Progenitor cell of endocrine pancreas (in vitro differentiated cells): ENCODE data around the gene SUPV3L1. TPM values are rescaled to one million over a fixed set of nuclear protein-coding genes. Genes with fewer than 3 reads are reported as not detected.
"Not testable (repeated sequence)": the region's sequence is repeated elsewhere in the genome, so short reads cannot be mapped to it uniquely, and the experiment has no call there.

ENCODE experiments used
- DNase-seq: peaks from one replicate; pipeline ENCODE4 v3.0.0; 2021; ENCODE audit warnings: low spot score; ENCODE audit not compliant: unreplicated experiment
- H3K27ac Mint-ChIP-seq: 2 replicates; pipeline ENCODE4 v1.8.0; 2021; ENCODE audit warnings: mild to moderate bottlenecking, moderate library complexity, mixed read lengths
- H3K27me3 Mint-ChIP-seq: 2 replicates; pipeline ENCODE4 v1.8.0; 2021; ENCODE audit warnings: mixed read lengths
- H3K36me3 Mint-ChIP-seq: 2 replicates; pipeline ENCODE4 v1.8.0; 2022; ENCODE audit warnings: mixed read lengths; ENCODE audit not compliant: insufficient read depth
- H3K4me1 Mint-ChIP-seq: 2 replicates; pipeline ENCODE4 v1.8.0; 2021; ENCODE audit warnings: low read depth, mixed read lengths
- H3K4me3 Mint-ChIP-seq: 2 replicates; pipeline ENCODE4 v1.8.0; 2021; ENCODE audit warnings: low read depth, mild to moderate bottlenecking, moderate library complexity, mixed read lengths
- H3K9me3 Mint-ChIP-seq: 2 replicates; pipeline ENCODE4 v1.8.0; 2021; ENCODE audit warnings: low read depth, mixed read lengths
- CTCF ChIP-seq: fragments of 200-600 bp; sonication (generic); IDR thresholded peaks from one replicate; pipeline ENCODE4 v1.5.0; 2021; ENCODE audit warnings: antibody characterized with exemption, mild to moderate bottlenecking; ENCODE audit not compliant: unreplicated experiment
- total RNA-seq: library from RNA; stranded (reverse); gene quantifications from 2 replicates; pipeline ENCODE4 v1.2.1, GENCODE V29; 2021

SUPV3L1 gene
- total RNA-seq, 1 donor from 2014 or later = 36.6 TPM

GRCh38 chr10:69246581-69247312 lies 66.7 kb downstream of the SUPV3L1 start:
- H3K4me3 Mint-ChIP-seq = no peak overlapping the region
- peaks cover 4% of the 10 kb centered on the region for H3K9me3 Mint-ChIP-seq
- peaks cover 2% of the 10 kb centered on the region for H3K27me3 Mint-ChIP-seq
- no peak for DNase-seq
- no peak for TF ChIP-seq CTCF
- H3K27ac Mint-ChIP-seq = no peak overlapping the region
- H3K4me1 Mint-ChIP-seq = no peaks in the 10 kb centered on the region
- peaks cover 2% of the 10 kb centered on the region for H3K36me3 Mint-ChIP-seq

GRCh38 chr10:69247313-69247710 lies 67.3 kb downstream of the SUPV3L1 start:
- Mint-ChIP-seq H3K27ac (no peak overlapping the region), H3K9me3 (peaks cover 4% of the 10 kb centered on the region), H3K4me1 (no peaks in the 10 kb centered on the region), H3K27me3 (peaks cover 2% of the 10 kb centered on the region), H3K4me3 (no peak overlapping the region), H3K36me3 (peaks cover 2% of the 10 kb centered on the region)
- DNase-seq = no peak
- no peak for TF ChIP-seq CTCF

GRCh38 chr10:69248117-69248730 lies 68.2 kb downstream of the SUPV3L1 start:
- no peaks in the 10 kb centered on the region for H3K4me1 Mint-ChIP-seq
- DNase-seq = no peak
- no peak overlapping the region for H3K27ac Mint-ChIP-seq
- peaks cover 2% of the 10 kb centered on the region for H3K27me3 Mint-ChIP-seq
- no peak for TF ChIP-seq CTCF
- H3K4me3 Mint-ChIP-seq = no peak overlapping the region
- H3K9me3 Mint-ChIP-seq = peaks cover 4% of the 10 kb centered on the region
- H3K36me3 Mint-ChIP-seq = peaks cover 2% of the 10 kb centered on the region

- H3K27ac Mint-ChIP-seq = no peak overlapping the region
- no peak overlapping the region for H3K4me3 Mint-ChIP-seq
- no peak for DNase-seq
- no peak for TF ChIP-seq CTCF
- peaks cover 4% of the 10 kb centered on the region for H3K9me3 Mint-ChIP-seq
- peaks cover 2% of the 10 kb centered on the region for H3K36me3 Mint-ChIP-seq
- peaks cover 2% of the 10 kb centered on the region for H3K27me3 Mint-ChIP-seq
- no peaks in the 10 kb centered on the region for H3K4me1 Mint-ChIP-seq
Measured at GRCh38 chr10:69250041-69250440, 70.0 kb downstream of the SUPV3L1 start.

- not testable (repeated sequence) for DNase-seq, H3K36me3 Mint-ChIP-seq, H3K27me3 Mint-ChIP-seq, H3K4me1 Mint-ChIP-seq, H3K4me3 Mint-ChIP-seq, H3K9me3 Mint-ChIP-seq, H3K27ac Mint-ChIP-seq
Measured at GRCh38 chr10:69251417-69251816, 71.4 kb downstream of the SUPV3L1 start.

- H3K27ac Mint-ChIP-seq = no peak overlapping the region
- DNase-seq = no peak
- no peaks in the 10 kb centered on the region for H3K4me1 Mint-ChIP-seq
- no peaks in the 10 kb centered on the region for H3K27me3 Mint-ChIP-seq
- TF ChIP-seq CTCF = no peak
- H3K36me3 Mint-ChIP-seq = peaks cover 2% of the 10 kb centered on the region
- H3K9me3 Mint-ChIP-seq = peaks cover 4% of the 10 kb centered on the region
- H3K4me3 Mint-ChIP-seq = no peak overlapping the region
Measured at GRCh38 chr10:69253171-69253570, 73.1 kb downstream of the SUPV3L1 start.
